ENCODE results near the gene KLHL18. TPM values are rescaled to one million over a fixed set of nuclear protein-coding genes. Genes with fewer than 3 reads are reported as not detected.

KLHL18 gene
- total RNA-seq, 1 donor from 2014 or later, result 41.8 TPM

DNA sequence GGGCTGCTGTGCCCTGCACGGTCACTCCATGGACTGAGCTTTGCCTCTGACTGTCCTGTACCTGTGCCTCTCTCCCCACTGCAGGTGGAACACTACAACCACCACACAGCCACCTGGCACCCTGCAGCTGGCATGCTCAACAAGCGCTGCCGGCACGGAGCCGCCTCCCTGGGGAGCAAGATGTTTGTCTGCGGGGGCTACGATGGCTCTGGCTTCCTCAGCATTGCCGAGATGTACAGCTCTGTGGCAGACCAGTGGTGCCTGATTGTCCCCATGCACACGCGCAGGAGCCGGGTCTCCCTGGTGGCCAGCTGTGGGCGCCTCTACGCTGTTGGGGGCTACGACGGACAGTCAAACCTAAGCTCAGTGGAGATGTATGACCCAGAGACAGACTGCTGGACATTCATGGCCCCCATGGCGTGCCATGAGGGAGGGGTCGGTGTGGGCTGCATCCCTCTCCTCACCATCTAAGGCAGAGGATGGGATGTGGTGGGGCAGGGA is 60.8 kb downstream of the KLHL18 start:
- Mint-ChIP-seq H3K27ac (ENCODE audit: unreplicated experiment) (no peak overlapping the region), H3K4me3 (ENCODE audit: unreplicated experiment) (no peak overlapping the region), H3K4me1 (ENCODE audit: unreplicated experiment) (peaks cover 24% of the 10 kb centered on the region), H3K27me3 (ENCODE audit: unreplicated experiment) (peaks cover 6% of the 10 kb centered on the region), H3K9me3 (ENCODE audit: unreplicated experiment) (no peaks in the 10 kb centered on the region), H3K36me3 (ENCODE audit: low read depth, unreplicated experiment) (peaks cover 42% of the 10 kb centered on the region)
- TF ChIP-seq, protein P1, sequence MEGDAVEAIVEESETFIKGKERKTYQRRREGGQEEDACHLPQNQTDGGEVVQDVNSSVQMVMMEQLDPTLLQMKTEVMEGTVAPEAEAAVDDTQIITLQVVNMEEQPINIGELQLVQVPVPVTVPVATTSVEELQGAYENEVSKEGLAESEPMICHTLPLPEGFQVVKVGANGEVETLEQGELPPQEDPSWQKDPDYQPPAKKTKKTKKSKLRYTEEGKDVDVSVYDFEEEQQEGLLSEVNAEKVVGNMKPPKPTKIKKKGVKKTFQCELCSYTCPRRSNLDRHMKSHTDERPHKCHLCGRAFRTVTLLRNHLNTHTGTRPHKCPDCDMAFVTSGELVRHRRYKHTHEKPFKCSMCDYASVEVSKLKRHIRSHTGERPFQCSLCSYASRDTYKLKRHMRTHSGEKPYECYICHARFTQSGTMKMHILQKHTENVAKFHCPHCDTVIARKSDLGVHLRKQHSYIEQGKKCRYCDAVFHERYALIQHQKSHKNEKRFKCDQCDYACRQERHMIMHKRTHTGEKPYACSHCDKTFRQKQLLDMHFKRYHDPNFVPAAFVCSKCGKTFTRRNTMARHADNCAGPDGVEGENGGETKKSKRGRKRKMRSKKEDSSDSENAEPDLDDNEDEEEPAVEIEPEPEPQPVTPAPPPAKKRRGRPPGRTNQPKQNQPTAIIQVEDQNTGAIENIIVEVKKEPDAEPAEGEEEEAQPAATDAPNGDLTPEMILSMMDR (IDR thresholded peaks at IDR 0.05; ENCODE audit: unreplicated experiment), result no peak
- no peak for DNase-seq (ENCODE audit: low spot score)

DNA sequence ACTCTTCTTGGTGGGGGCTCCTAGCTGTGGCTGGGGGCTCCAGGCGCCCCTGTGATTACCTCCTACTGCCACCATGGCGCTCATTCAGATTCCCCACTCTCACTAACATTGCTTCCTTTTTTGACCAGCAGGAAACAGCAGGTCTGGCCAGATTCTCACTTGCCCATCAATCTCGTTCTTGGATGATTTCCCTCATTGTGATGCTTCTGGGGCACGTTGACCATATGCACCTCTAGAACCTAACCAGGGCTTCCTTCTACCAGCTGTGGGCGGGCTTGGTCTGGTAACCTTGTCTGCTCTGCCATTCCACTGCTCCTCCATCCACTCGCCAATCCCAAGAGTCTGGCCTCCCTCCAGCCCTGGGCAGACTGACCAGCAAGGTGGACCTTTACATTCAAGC is 62.2 kb downstream of the KLHL18 start:
- H3K4me1 Mint-ChIP-seq (ENCODE audit: unreplicated experiment), result peaks cover 24% of the 10 kb centered on the region
- no peak overlapping the region for H3K27ac Mint-ChIP-seq (ENCODE audit: unreplicated experiment)
- no peak overlapping the region for H3K4me3 Mint-ChIP-seq (ENCODE audit: unreplicated experiment)
- H3K36me3 Mint-ChIP-seq (ENCODE audit: low read depth, unreplicated experiment), result peaks cover 38% of the 10 kb centered on the region
- TF ChIP-seq, protein P1 (IDR thresholded peaks at IDR 0.05; ENCODE audit: unreplicated experiment), result no peak
- DNase-seq (ENCODE audit: low spot score), result no peak
- no peaks in the 10 kb centered on the region for H3K9me3 Mint-ChIP-seq (ENCODE audit: unreplicated experiment)
- H3K27me3 Mint-ChIP-seq (ENCODE audit: unreplicated experiment), result peaks cover 6% of the 10 kb centered on the region

DNA sequence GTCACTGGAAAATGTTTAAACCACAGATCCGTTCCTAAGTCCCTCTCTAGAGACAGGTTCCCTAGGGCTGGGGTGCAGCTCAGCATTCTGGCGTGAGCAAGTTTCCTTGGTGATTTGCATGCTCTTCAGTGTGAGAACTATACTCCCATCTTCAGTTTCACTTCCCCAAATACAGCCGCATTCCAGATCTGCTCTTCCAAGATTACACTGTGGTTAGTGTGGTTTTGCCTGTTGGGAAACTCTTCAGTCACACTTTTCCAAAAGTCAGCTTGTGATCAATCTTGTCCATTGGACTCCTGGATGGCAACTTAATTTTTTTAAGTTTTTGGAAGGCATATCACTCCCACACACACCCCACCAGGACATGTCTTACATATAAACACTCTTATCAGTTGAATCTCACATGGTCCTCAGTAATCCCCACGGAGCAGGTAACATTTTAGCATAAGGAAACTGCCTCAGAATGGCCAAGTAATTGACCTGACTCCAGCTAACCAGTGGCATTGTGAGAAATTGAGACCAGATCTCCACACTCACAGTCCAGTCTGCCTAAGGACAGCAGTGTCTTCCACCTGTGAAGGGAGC is 64.6 kb downstream of the KLHL18 start:
- no peak for DNase-seq (ENCODE audit: low spot score)
- Mint-ChIP-seq H3K9me3 (ENCODE audit: unreplicated experiment) (no peaks in the 10 kb centered on the region), H3K27me3 (ENCODE audit: unreplicated experiment) (peaks cover 3% of the 10 kb centered on the region), H3K36me3 (ENCODE audit: low read depth, unreplicated experiment) (peaks cover 26% of the 10 kb centered on the region), H3K4me1 (ENCODE audit: unreplicated experiment) (peaks cover 24% of the 10 kb centered on the region), H3K4me3 (ENCODE audit: unreplicated experiment) (no peak overlapping the region), H3K27ac (ENCODE audit: unreplicated experiment) (peak overlapping the region; percentile 76)
- TF ChIP-seq, protein P1 (IDR thresholded peaks at IDR 0.05; ENCODE audit: unreplicated experiment), result no peak

DNA sequence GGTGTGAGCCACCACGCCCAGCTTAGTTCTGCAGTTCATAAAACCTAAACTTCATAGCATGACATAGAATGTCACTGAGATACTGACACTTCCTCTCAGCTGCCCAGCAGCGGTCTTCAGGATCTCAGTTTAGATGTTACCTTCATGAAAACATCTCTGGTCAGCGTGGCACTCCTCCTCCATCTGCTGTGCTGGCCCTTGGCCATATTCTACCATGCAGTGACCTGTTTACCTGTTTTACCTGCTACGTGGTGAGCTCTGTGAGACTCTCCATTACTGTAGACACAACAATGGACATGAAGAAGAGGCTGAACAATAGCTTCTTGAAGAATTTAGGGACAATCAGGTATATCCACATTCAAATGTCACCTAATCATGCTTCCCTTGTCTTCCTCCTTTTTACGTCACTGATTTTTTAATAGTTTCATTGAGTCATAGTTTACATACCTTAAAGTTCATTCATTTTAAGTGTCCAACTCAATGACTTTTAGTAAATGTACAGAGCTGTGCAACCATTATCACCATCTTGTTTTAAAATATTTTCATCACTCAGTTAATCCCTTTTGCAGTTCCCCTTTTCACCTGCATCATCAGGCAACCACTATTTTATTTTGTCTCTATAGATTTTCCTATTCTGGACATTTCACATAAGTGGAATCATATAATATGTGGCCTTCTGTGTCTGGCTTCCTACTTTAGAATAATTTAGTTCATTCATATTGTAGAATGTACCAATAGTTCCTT is 65.8 kb downstream of the KLHL18 start:
- TF ChIP-seq, protein P1 (IDR thresholded peaks at IDR 0.05; ENCODE audit: unreplicated experiment), result no peak
- Mint-ChIP-seq H3K9me3 (ENCODE audit: unreplicated experiment) (no peaks in the 10 kb centered on the region), H3K4me1 (ENCODE audit: unreplicated experiment) (peaks cover 24% of the 10 kb centered on the region), H3K4me3 (ENCODE audit: unreplicated experiment) (no peak overlapping the region), H3K36me3 (ENCODE audit: low read depth, unreplicated experiment) (peaks cover 17% of the 10 kb centered on the region), H3K27ac (ENCODE audit: unreplicated experiment) (no peak overlapping the region), H3K27me3 (ENCODE audit: unreplicated experiment) (peaks cover 4% of the 10 kb centered on the region)
- no peak for DNase-seq (ENCODE audit: low spot score)

DNA sequence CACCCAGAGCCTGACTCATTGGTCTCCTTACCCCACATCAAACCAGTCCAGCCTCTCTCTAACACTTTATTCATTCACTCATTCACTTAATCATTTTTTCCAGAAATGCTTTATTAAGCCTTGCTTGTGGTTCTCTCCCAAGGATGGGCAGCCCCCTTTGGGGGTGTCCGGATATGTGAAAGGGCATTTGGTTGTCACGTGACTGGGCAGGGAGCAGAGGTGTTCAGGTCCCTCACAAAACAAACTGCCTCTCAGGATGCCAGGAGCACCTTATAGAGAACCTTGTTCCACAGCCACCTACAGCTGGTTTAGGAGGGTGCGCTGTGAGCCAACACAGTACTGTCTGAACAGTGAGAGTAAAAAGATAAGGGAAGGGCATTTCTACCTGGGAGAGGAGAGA is 72.3 kb downstream of the KLHL18 start:
- no peak overlapping the region for H3K27ac Mint-ChIP-seq (ENCODE audit: unreplicated experiment)
- DNase-seq (ENCODE audit: low spot score), result no peak
- no peaks in the 10 kb centered on the region for H3K4me1 Mint-ChIP-seq (ENCODE audit: unreplicated experiment)

More for the DNA sequence above, 72.3 kb downstream of the KLHL18 start:
- peak overlapping the region; percentile 57 for H3K4me3 Mint-ChIP-seq (ENCODE audit: unreplicated experiment)
- H3K36me3 Mint-ChIP-seq (ENCODE audit: low read depth, unreplicated experiment), result peaks cover 21% of the 10 kb centered on the region
- TF ChIP-seq, protein P1 (IDR thresholded peaks at IDR 0.05; ENCODE audit: unreplicated experiment), result no peak
- H3K27me3 Mint-ChIP-seq (ENCODE audit: unreplicated experiment), result peaks cover 7% of the 10 kb centered on the region
- H3K9me3 Mint-ChIP-seq (ENCODE audit: unreplicated experiment), result peaks cover 4% of the 10 kb centered on the region
